Glomerular endothelial cell (primary cell): ENCODE data around the gene VGLL1. TPM values are rescaled to one million over a fixed set of nuclear protein-coding genes. Genes with fewer than 3 reads are reported as not detected.

ENCODE experiments used
- DNase-seq: peaks from one replicate; pipeline ENCODE4 v3.0.0-alpha.2; 2011; ENCODE audit warnings: low read depth, low spot score; ENCODE audit errors: extremely low read depth
- total RNA-seq: library from RNA; depleted of rRNA; stranded (reverse); fragments of >200 nt; gene quantifications from 2 replicates; pipeline ENCODE4 v1.2.3, GENCODE V29; 2015

VGLL1 gene
- total RNA-seq = not detected in 2 replicates

GRCh38 chrX:136531951-136532350 is at the start of gene VGLL1:
TSS of gene VGLL1 (plus strand) at chrX:136532215. CDS start at chrX:136536021, 3,806 bp downstream.
- no peak for DNase-seq

GRCh38 chrX:136487647-136488046 is 44.4 kb upstream of the VGLL1 start, which contains the start of gene BRS3:
TSS of gene BRS3 (plus strand) at chrX:136487947. CDS start at chrX:136488115, 168 bp downstream.
- no peak for DNase-seq

GRCh38 chrX:136488706-136489105 is 43.3 kb upstream of the VGLL1 start:
- no peak for DNase-seq

GRCh38 chrX:136491832-136492231 is 40.2 kb upstream of the VGLL1 start:
- no peak for DNase-seq

- no peak for DNase-seq
These were observed 39.0 kb upstream of the VGLL1 start for GRCh38 chrX:136493011-136493410.

- no peak for DNase-seq
These were observed 37.0 kb upstream of the VGLL1 start for GRCh38 chrX:136495043-136495442.

- DNase-seq = no peak
These were observed 35.7 kb upstream of the VGLL1 start for GRCh38 chrX:136496186-136496763.

- peak; percentile 39 for DNase-seq
These were observed 35.1 kb upstream of the VGLL1 start for GRCh38 chrX:136496764-136497555.

GRCh38 chrX:136497556-136498052 is 34.4 kb upstream of the VGLL1 start, which contains the start of gene HTATSF1:
TSS of gene HTATSF1 (plus strand) at chrX:136497592. CDS start at chrX:136497685, 93 bp downstream.
- no peak for DNase-seq

GRCh38 chrX:136519069-136519468 is 12.9 kb upstream of the VGLL1 start:
- DNase-seq = no peak

- no peak for DNase-seq
These were observed 8.2 kb upstream of the VGLL1 start for GRCh38 chrX:136523770-136524169.

- no peak for DNase-seq
These were observed 6.0 kb upstream of the VGLL1 start for GRCh38 chrX:136525738-136526606.

- DNase-seq = no peak
These were observed 3.2 kb upstream of the VGLL1 start for GRCh38 chrX:136528645-136529315.

- DNase-seq = no peak
These were observed 2.2 kb upstream of the VGLL1 start for GRCh38 chrX:136529795-136530194.

GRCh38 chrX:136534131-136534530 is 2.1 kb downstream of the VGLL1 start:
- no peak for DNase-seq

- no peak for DNase-seq
These were observed 6.8 kb downstream of the VGLL1 start for GRCh38 chrX:136538811-136539210.

GRCh38 chrX:136540226-136540625 is 8.2 kb downstream of the VGLL1 start:
- no peak for DNase-seq

GRCh38 chrX:136541294-136541693 is 9.3 kb downstream of the VGLL1 start:
- no peak for DNase-seq

- DNase-seq = no peak
These were observed 10.3 kb downstream of the VGLL1 start for GRCh38 chrX:136542281-136542680.

GRCh38 chrX:136546371-136546781 is 14.4 kb downstream of the VGLL1 start:
- no peak for DNase-seq
